MM.1S (cell line): ENCODE data around the gene GNGT1.

Source experiments
- CTCF ChIP-seq: fragments of 300-600 bp; sonication (generic); IDR thresholded peaks from 2 replicates; pipeline ENCODE4 v1.5.1; 2016; ENCODE audit warnings: antibody characterized with exemption, low read length, mixed read lengths
- EZH2 ChIP-seq: fragments of 300-600 bp; sonication (generic); optimal IDR thresholded peaks from 2 replicates; pipeline ENCODE3; 2017; ENCODE audit warnings: low read depth, mild to moderate bottlenecking, antibody characterized with exemption, low read length, mixed read lengths

GRCh38 chr7:93941945-93942344, 35.6 kb downstream of the GNGT1 start:
- TF ChIP-seq CTCF (no peak), EZH2 (no peak)
